Testis (tissue), 2 donors: ENCODE measurements around the gene B3GALNT1.

Source experiments
- POLR2A ChIP-seq: fragments of 450-650 bp; IDR thresholded peaks from one replicate; pipeline ENCODE4 v1.6.1; 2017; ENCODE audit warnings: antibody characterized with exemption, mild to moderate bottlenecking, moderate library complexity
- TF ChIP-seq, protein P1 (sequence below), 3 experiments: fragments of 450-650 bp in 2 of 3; fragments of 200-600 bp in 1 of 3; sonication (generic) in 1 of 3; IDR thresholded peaks; one replicate each; pipeline ENCODE4 v1.5.1; 2016 to 2019; ENCODE audit warnings: antibody characterized with exemption in 3 of 3, mild to moderate bottlenecking in 2 of 3, moderate library complexity in 1 of 3

DNA sequence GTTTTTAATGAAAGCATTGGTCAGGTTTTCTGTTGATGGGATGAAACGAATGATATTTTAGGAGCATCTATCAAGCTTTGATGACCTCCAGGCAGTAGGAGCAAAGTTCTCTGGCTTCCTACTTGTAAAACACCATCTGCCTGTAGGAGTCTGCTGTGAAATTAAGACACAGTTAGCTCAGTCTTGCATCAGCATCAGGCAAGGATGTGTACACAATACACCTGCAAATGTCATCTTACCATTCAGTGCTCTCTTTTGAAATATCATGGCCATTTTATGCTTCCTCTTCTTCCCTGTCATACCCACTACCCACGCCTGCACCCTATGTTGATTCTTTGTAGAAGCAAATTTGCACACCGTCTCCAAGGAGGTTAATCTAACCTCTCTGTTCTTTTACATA lies 38.2 kb downstream of the B3GALNT1 start:
- TF ChIP-seq, protein P1, sequence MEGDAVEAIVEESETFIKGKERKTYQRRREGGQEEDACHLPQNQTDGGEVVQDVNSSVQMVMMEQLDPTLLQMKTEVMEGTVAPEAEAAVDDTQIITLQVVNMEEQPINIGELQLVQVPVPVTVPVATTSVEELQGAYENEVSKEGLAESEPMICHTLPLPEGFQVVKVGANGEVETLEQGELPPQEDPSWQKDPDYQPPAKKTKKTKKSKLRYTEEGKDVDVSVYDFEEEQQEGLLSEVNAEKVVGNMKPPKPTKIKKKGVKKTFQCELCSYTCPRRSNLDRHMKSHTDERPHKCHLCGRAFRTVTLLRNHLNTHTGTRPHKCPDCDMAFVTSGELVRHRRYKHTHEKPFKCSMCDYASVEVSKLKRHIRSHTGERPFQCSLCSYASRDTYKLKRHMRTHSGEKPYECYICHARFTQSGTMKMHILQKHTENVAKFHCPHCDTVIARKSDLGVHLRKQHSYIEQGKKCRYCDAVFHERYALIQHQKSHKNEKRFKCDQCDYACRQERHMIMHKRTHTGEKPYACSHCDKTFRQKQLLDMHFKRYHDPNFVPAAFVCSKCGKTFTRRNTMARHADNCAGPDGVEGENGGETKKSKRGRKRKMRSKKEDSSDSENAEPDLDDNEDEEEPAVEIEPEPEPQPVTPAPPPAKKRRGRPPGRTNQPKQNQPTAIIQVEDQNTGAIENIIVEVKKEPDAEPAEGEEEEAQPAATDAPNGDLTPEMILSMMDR (IDR thresholded peaks at IDR 0.05): no peak
- TF ChIP-seq POLR2A: no peak
